IMR-90 (cell line): ENCODE measurements around the gene PCSK2. TPM values are rescaled to one million over a fixed set of nuclear protein-coding genes. Genes with fewer than 3 reads are reported as not detected.

ENCODE experiments used
- ATAC-seq: fragments of 200-7000 bp; cut with Tn5 transposase; 2 replicates; pipeline ENCODE4 v1.9.1; 2020; ENCODE audit warnings: low read depth, mild to moderate bottlenecking, moderate library complexity
- BruUV-seq: library from RNA; stranded (reverse); fragments of 400-500 nt; replicated peaks from 2 replicates; lab custom pipeline; 2021; lab: Mats Ljungman, UMichigan
- CTCF ChIA-PET: fragments of 300-600 bp; formaldehyde crosslinking; extraction: SDS; loops from one replicate; lab custom pipeline; 2021; ENCODE audit warnings: antibody characterized with exemption; lab: Yijun Ruan, JAX
- POLR2A ChIA-PET: fragments of 300-600 bp; sonication (Branson Sonifier 250); formaldehyde crosslinking; loops from one replicate; lab custom pipeline; 2022; ENCODE audit warnings: antibody characterized with exemption; ENCODE audit not compliant: unreplicated experiment; lab: Charles Lee
- DNase-seq: peaks from one replicate; pipeline ENCODE4 v3.0.0; 2013
- H2AFZ ChIP-seq: replicated peaks from 2 replicates; pipeline ENCODE3; 2013; ENCODE audit warnings: low read length, mild to moderate bottlenecking; ENCODE audit not compliant: poor library complexity
- H2AK5ac ChIP-seq: 2 replicates; pipeline ENCODE4 v1.6.1; 2013; ENCODE audit warnings: low read depth, low read length, inconsistent platforms
- H2AK9ac ChIP-seq: replicated peaks from 2 replicates; pipeline ENCODE3; 2013; ENCODE audit warnings: mild to moderate bottlenecking, low read depth, low read length, moderate library complexity; ENCODE audit not compliant: poor library complexity
- H2BK120ac ChIP-seq: 2 replicates; pipeline ENCODE4 v1.6.1; 2013; ENCODE audit warnings: low read depth, low read length, inconsistent platforms
- H2BK15ac ChIP-seq: 3 replicates; pipeline ENCODE4 v1.6.1; 2013; ENCODE audit warnings: low read depth, low read length, inconsistent platforms
- H2BK20ac ChIP-seq: 2 replicates; pipeline ENCODE4 v1.6.1; 2013; ENCODE audit warnings: low read depth, mild to moderate bottlenecking, inconsistent platforms, low read length, moderate library complexity
- H2BK5ac ChIP-seq: 2 replicates; pipeline ENCODE4 v1.6.1; 2013; ENCODE audit warnings: mild to moderate bottlenecking, low read depth, low read length, inconsistent platforms; ENCODE audit not compliant: poor library complexity, severe bottlenecking
- H3K14ac ChIP-seq: replicated peaks from 2 replicates; pipeline ENCODE4 v1.6.1; 2013; ENCODE audit warnings: low read depth, low read length, inconsistent platforms
- H3K18ac ChIP-seq: 2 replicates; pipeline ENCODE4 v1.6.1; 2013; ENCODE audit warnings: low read depth, low read length, control low read depth
- H3K23ac ChIP-seq: 2 replicates; pipeline ENCODE4 v1.6.1; 2013; ENCODE audit warnings: low read depth, low read length, inconsistent platforms
- H3K27ac ChIP-seq: 2 replicates; pipeline ENCODE4 v1.5.1; 2013; ENCODE audit warnings: mild to moderate bottlenecking, control low read depth, low read length; ENCODE audit not compliant: insufficient read depth
- H3K27me3 ChIP-seq: 2 replicates; pipeline ENCODE4 v1.6.1; 2013; ENCODE audit warnings: low read length; ENCODE audit not compliant: control insufficient read depth, insufficient read depth
- H3K36me3 ChIP-seq: 2 replicates; pipeline ENCODE4 v1.6.1; 2013; ENCODE audit warnings: low read length, mixed read lengths; ENCODE audit not compliant: control insufficient read depth, insufficient read depth
- H3K4ac ChIP-seq: 2 replicates; pipeline ENCODE4 v1.6.1; 2013; ENCODE audit warnings: low read depth, low read length, inconsistent platforms
- H3K4me1 ChIP-seq: 2 replicates; pipeline ENCODE4 v1.6.1; 2013; ENCODE audit warnings: low read length, mixed read lengths; ENCODE audit not compliant: control insufficient read depth, insufficient read depth
- H3K4me2 ChIP-seq: 2 replicates; pipeline ENCODE4 v1.6.1; 2013; ENCODE audit warnings: low read depth, mild to moderate bottlenecking, control low read depth, low read length, moderate library complexity
- H3K4me3 ChIP-seq: 2 replicates; pipeline ENCODE4 v1.5.1; 2013; ENCODE audit warnings: low read depth, mild to moderate bottlenecking, control low read depth, low read length, moderate library complexity; ENCODE audit not compliant: insufficient read depth
- H3K56ac ChIP-seq: 2 replicates; pipeline ENCODE4 v1.6.1; 2013; ENCODE audit warnings: low read length, inconsistent platforms; ENCODE audit not compliant: insufficient read depth; ENCODE audit errors: extremely low read depth
- H3K79me1 ChIP-seq, 2 experiments: 2 replicates each; pipeline ENCODE4 v1.6.1; 2013; ENCODE audit warnings: low read length in 2 of 2, inconsistent platforms in 1 of 2, low read depth in 1 of 2
- H3K9ac ChIP-seq: 2 replicates; pipeline ENCODE4 v1.6.1; 2013; ENCODE audit warnings: low read depth, low read length, control low read depth
- H3K9me1 ChIP-seq: 2 replicates; pipeline ENCODE4 v1.6.1; 2013; ENCODE audit warnings: low read length, inconsistent platforms; ENCODE audit not compliant: insufficient read depth
- H3K9me3 ChIP-seq: 2 replicates; pipeline ENCODE4 v1.6.1; 2013; ENCODE audit warnings: low read length; ENCODE audit not compliant: control insufficient read depth, insufficient read depth
- H4K20me1 ChIP-seq: 2 replicates; pipeline ENCODE4 v1.6.1; 2013; ENCODE audit warnings: low read length, inconsistent platforms; ENCODE audit not compliant: insufficient read depth
- H4K5ac ChIP-seq: 2 replicates; pipeline ENCODE4 v1.6.1; 2013; ENCODE audit warnings: mild to moderate bottlenecking, low read depth, low read length, control low read depth
- H4K8ac ChIP-seq, 2 experiments: 2 replicates each; pipeline ENCODE4 v1.6.1; 2013; ENCODE audit warnings: low read depth in 2 of 2, low read length in 2 of 2, control low read depth in 1 of 2, inconsistent platforms in 1 of 2
- H4K91ac ChIP-seq: 2 replicates; pipeline ENCODE4 v1.6.1; 2013; ENCODE audit warnings: low read depth, low read length, inconsistent platforms; ENCODE audit not compliant: insufficient read depth
- RAD21 ChIP-seq: IDR thresholded peaks from 2 replicates; pipeline ENCODE4 v1.6.1; 2012; ENCODE audit warnings: low read length, improper control_type of control experiment
- RCOR1 ChIP-seq: IDR thresholded peaks from 2 replicates; pipeline ENCODE4 v1.6.1; 2012; ENCODE audit warnings: mild to moderate bottlenecking, low read length, improper control_type of control experiment; ENCODE audit not compliant: insufficient replicate concordance
- WGBS, 2 experiments: methylation state at CpG; one replicate each; pipeline versions ENCODE4 v1.1.5 to v1.1.7; 2013; ENCODE audit warnings: missing lambda C conversion rate in 2 of 2; ENCODE audit not compliant: insufficient read length in 1 of 2; ENCODE audit errors: extremely low coverage in 2 of 2; 5-methylcytosine and 5-hydroxymethylcytosine counted together
- dilution Hi-C: fragments of 300-500 bp; cut with HindIII; formaldehyde crosslinking; loops from one replicate; pipeline ENCODE4 v1.14.3; 2018; ENCODE audit warnings: low sequenced_read_pairs; ENCODE audit not compliant: unreplicated experiment
- in situ Hi-C: fragments of 300-500 bp; cut with MboI; formaldehyde crosslinking; loops from 3 replicates; pipeline ENCODE4 v1.14.3; 2019; ENCODE audit warnings: low sequenced_read_pairs, inconsistent platforms, mixed read lengths
- intact Hi-C: fragments of 100-400 bp; cut with micrococcal nuclease; formaldehyde crosslinking; loops from 2 replicates; pipeline ENCODE4 v1.10.0; 2022
- polyA plus RNA-seq, 3 experiments: library from polyadenylated mRNA; depleted of rRNA; stranded (reverse); fragments of >200 nt; gene quantifications; 2 replicates each; pipeline ENCODE4 v1.2.3, GENCODE V29; 2012; ENCODE audit warnings: low replicate concordance in 1 of 3
- total RNA-seq: library from RNA; depleted of rRNA; stranded (reverse); fragments of >200 nt; gene quantifications from 2 replicates; pipeline ENCODE4 v1.2.3, GENCODE V29; 2012

Gene PCSK2
- total and polyA plus RNA-seq, 2 of the 4 experiments (the other 2 are of a cell fraction), result not detected

DNA sequence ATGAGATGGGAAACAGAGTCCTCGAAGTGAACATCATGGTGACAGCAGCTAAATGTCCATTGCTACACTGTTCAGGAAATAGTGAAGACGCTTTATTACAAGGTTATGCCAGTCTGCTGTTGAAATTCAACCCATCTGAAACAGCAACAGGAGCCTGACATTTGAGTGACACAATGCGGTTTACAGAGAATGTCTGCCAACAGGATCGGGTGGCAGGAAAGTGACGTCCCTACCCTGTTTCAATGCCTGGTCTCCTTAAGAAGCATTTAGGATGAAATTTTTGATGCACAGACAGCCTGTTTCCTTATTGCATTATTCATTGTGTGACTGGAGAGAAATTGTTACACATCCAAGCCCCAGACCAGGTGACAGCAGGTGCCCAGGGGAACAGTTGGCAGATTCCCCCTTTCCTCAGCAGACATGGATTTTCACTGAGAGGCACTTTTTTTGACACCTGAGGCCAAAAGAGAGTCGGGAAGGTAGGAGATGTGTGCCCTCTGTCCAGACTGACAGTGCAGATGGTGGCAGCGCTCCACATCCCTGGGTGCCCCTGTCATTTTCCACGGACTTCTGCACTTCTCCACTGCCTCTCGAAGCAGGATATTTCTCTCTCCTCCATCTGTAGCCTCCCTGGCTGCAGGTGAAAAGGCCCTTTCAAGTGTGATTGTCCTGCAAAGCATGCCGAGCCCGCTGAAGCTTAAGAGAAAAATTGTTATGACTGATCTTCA is 216.5 kb downstream of the PCSK2 start:
- no peak overlapping the region for H3K4me3 ChIP-seq
- no peak overlapping the region for H4K5ac ChIP-seq
- CTCF ChIA-PET, result no interaction called here
- no peaks in the 10 kb centered on the region for H4K20me1 ChIP-seq
- H4K91ac ChIP-seq, result no peak overlapping the region
- no peak overlapping the region for H2BK120ac ChIP-seq
- BruUV-seq, result no TSS peak
- no peak overlapping the region for H2AFZ ChIP-seq
- no peak overlapping the region for H2BK20ac ChIP-seq
- intact Hi-C loops (no loop called here), dilution Hi-C loops (no loop called here), in situ Hi-C loops (no loop called here)
- H3K9me1 ChIP-seq, result no peaks in the 10 kb centered on the region
- H3K9me3 ChIP-seq, result no peaks in the 10 kb centered on the region
- no peak overlapping the region for H3K14ac ChIP-seq
- no peak overlapping the region for H3K18ac ChIP-seq
- no peak overlapping the region for H3K4me2 ChIP-seq
- H3K9ac ChIP-seq, result no peak overlapping the region
- no peak for TF ChIP-seq RCOR1
- no peak for TF ChIP-seq RAD21
- H2AK5ac ChIP-seq, result no peak overlapping the region
- no peak overlapping the region for H4K8ac ChIP-seq
- H2BK5ac ChIP-seq, result no peak overlapping the region
- 45% methylated on average over 3 of the region's 11 CpGs; no CpG with 5 or more reads in 1 of the 2 experiments for WGBS, 2 experiments
- H2AK9ac ChIP-seq, result no peak overlapping the region
- no peak for ATAC-seq
- no peaks in the 10 kb centered on the region for H3K79me1 ChIP-seq
- H3K36me3 ChIP-seq, result no peaks in the 10 kb centered on the region
- no peak overlapping the region for H2BK15ac ChIP-seq
- H3K4ac ChIP-seq, result no peak overlapping the region
- no peak overlapping the region for H3K23ac ChIP-seq
- no peaks in the 10 kb centered on the region for H3K4me1 ChIP-seq
- H3K27ac ChIP-seq, result no peak overlapping the region
- POLR2A ChIA-PET, result no interaction called here
- H3K56ac ChIP-seq, result no peak overlapping the region
- DNase-seq, result no peak
- H3K27me3 ChIP-seq, result peaks cover 21% of the 10 kb centered on the region
